Measurements from ENCODE around the gene EEF2. TPM values are rescaled to one million over a fixed set of nuclear protein-coding genes. Genes with fewer than 3 reads are reported as not detected.
A peak's percentile ranks its signal among the peaks of the same experiment; 100 is the strongest.

EEF2 gene
- total and polyA plus RNA-seq, 2 of the 4 experiments (the other 2 are of a cell fraction): 1,505 to 2,161 TPM

DNA sequence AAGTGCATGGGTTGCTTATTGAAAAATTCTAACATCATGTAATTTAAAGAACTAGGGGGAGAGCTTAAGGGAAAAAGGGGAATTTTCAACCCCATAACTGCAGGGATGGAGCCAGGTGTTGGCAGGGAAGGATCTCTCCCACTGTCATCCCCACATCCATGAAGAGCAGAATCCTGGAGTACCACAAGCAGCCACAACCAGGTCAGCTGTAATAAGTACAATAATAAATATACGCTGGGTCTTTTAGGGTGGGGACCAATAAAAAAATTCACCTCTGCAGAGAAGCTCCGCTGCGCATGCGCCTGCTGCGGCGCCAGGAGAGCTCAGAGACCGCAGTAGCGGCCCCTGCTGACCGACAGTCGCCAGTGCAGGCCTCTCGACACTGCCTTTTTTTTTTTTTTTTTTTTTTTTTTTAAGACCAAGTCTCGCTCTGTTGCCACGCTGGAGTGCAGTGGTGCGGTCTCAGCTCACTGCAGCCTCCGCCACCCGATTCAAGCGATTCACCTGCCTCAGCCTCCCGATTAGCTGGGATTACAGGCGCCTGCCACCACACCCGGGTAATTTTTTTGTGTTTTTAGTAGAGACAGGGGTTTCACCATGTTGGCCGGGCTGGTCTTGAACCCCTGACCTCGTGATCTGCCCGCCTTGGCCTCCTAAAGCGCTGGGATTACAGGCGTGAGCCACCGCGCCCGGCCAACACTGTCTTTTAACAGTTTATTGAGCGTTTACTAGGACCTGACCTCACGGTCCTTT, 2.5 kb upstream of the EEF2 start:
- H2BK5ac ChIP-seq (ENCODE audit: low read depth, low read length, poor library complexity, severe bottlenecking): no peak overlapping the region
- peaks cover 18% of the 10 kb centered on the region for H3K36me3 ChIP-seq (ENCODE audit: control insufficient read depth, insufficient read depth, low read length)
- intact Hi-C loops (cut with micrococcal nuclease): loop anchor here (2.0 kb wide), 1 partner anchor 19 kb away; the partner anchor contains the start of gene PIAS4
- H3K79me1 ChIP-seq (ENCODE audit: low read depth in 1 of 2, low read length in 2 of 2): peaks cover 5 to 28% of the 10 kb centered on the region in 2 experiments; a peak in 3 of 4 replicates
- in situ Hi-C loops (cut with MboI; ENCODE audit: low sequenced_read_pairs): loop anchor here (5.0 kb wide), 1 partner anchor 220 kb away; no protein-coding TSS in a partner anchor
- ATAC-seq (ENCODE audit: low read depth) (peak; percentile 42), DNase-seq (peak; percentile 76)
- H3K9me1 ChIP-seq (ENCODE audit: insufficient read depth, low read length): 0 out of 2 replicates have a peak, but pooled peaks cover 3% of the 10 kb centered on the region
- no peak overlapping the region for H2BK15ac ChIP-seq (ENCODE audit: low read depth, low read length)
- 0 out of 2 replicates have a peak overlapping the region, but pooled peaks have one; percentile 75 for H3K14ac ChIP-seq (replicated peaks; ENCODE audit: low read depth, low read length)
- peak overlapping the region; percentile 91 for H2AFZ ChIP-seq (replicated peaks; ENCODE audit: low read length, poor library complexity)
- no peaks in the 10 kb centered on the region for H3K27me3 ChIP-seq (ENCODE audit: control insufficient read depth, insufficient read depth, low read length)
- H4K20me1 ChIP-seq (ENCODE audit: insufficient read depth, low read length): peaks cover 25% of the 10 kb centered on the region
- peak overlapping the region; percentile 6 for H2AK9ac ChIP-seq (replicated peaks; ENCODE audit: low read depth, low read length, poor library complexity)
- POLR2A ChIA-PET (ENCODE audit: unreplicated experiment): interaction anchor here (0.6 to 1.0 kb wide), 4 partner anchors 19 to 227 kb away, joined by 3 to 7 read pairs (median 4); no protein-coding TSS in a partner anchor
- no peak overlapping the region for H3K27ac ChIP-seq (ENCODE audit: insufficient read depth, low read length)
- H3K4ac ChIP-seq (ENCODE audit: low read depth, low read length): peak overlapping the region; percentile 80; the same call in 1 of the 2 replicates
- no peaks in the 10 kb centered on the region for H3K9me3 ChIP-seq (ENCODE audit: control insufficient read depth, insufficient read depth, low read length)
- BruUV-seq (replicated peaks): no TSS peak
- H4K8ac ChIP-seq (ENCODE audit: low read depth in 2 of 2, low read length in 2 of 2): peak overlapping the region; percentile 28 to 82
- no peak overlapping the region for H4K91ac ChIP-seq (ENCODE audit: insufficient read depth, low read depth, low read length)
- H2BK20ac ChIP-seq (ENCODE audit: low read depth, low read length): no peak overlapping the region
- no peak overlapping the region for H4K5ac ChIP-seq (ENCODE audit: low read depth, low read length)
- H2BK120ac ChIP-seq (ENCODE audit: low read depth, low read length): no peak overlapping the region
- H3K9ac ChIP-seq (ENCODE audit: low read depth, low read length): peak overlapping the region; percentile 17; the same call in 1 of the 2 replicates
- H3K4me1 ChIP-seq (ENCODE audit: control insufficient read depth, insufficient read depth, low read length): peaks cover 13% of the 10 kb centered on the region
- H3K4me2 ChIP-seq (ENCODE audit: low read depth, low read length): peak overlapping the region; percentile 91
- no CpG with 5 or more reads among the region's 30 CpGs for whole genome bisulfite sequencing, 2 experiments (ENCODE audit: extremely low coverage in 2 of 2, insufficient read length in 1 of 2)
- H2AK5ac ChIP-seq (ENCODE audit: low read depth, low read length): peak overlapping the region; percentile 77; the same call in 1 of the 2 replicates
- no peak overlapping the region for H3K4me3 ChIP-seq (ENCODE audit: insufficient read depth, low read depth, low read length)
- no peak overlapping the region for H3K18ac ChIP-seq (ENCODE audit: low read depth, low read length)
- H3K23ac ChIP-seq (ENCODE audit: low read depth, low read length): no peak overlapping the region
- dilution Hi-C loops (cut with HindIII; ENCODE audit: low sequenced_read_pairs, unreplicated experiment): no loop called here
- 0 out of 2 replicates have a peak overlapping the region, but pooled peaks have one; percentile 36 for H3K56ac ChIP-seq (ENCODE audit: extremely low read depth, insufficient read depth, low read length)
- CTCF ChIA-PET: interaction anchor here (0.6 to 2.0 kb wide), 12 partner anchors 9 to 299 kb away, joined by 3 to 11 read pairs (median 4); partner anchors contain the start of gene APBA3
- TF ChIP-seq MAZ (IDR thresholded peaks at IDR 0.05; ENCODE audit: borderline replicate concordance, low read depth, low read length) (no peak), NFE2L2 (IDR thresholded peaks at IDR 0.05; ENCODE audit: low read depth, low read length) (no peak), CHD1 (IDR thresholded peaks at IDR 0.05; ENCODE audit: low read depth, low read length) (no peak), RCOR1 (IDR thresholded peaks at IDR 0.05; ENCODE audit: insufficient replicate concordance, low read length) (no peak), FOS (IDR thresholded peaks at IDR 0.05; ENCODE audit: low read depth, low read length) (no peak), BHLHE40 (IDR thresholded peaks at IDR 0.05; ENCODE audit: low read depth, low read length) (no peak), MAFK (IDR thresholded peaks at IDR 0.05; ENCODE audit: low read depth, low read length) (no peak), MXI1 (IDR thresholded peaks at IDR 0.05; ENCODE audit: borderline replicate concordance, low read depth, low read length) (no peak), USF2 (IDR thresholded peaks at IDR 0.05; ENCODE audit: low read depth, low read length) (no peak), CEBPB (IDR thresholded peaks at IDR 0.05; ENCODE audit: low read depth, low read length) (no peak), SMC3 (IDR thresholded peaks at IDR 0.05; ENCODE audit: low read depth, low read length) (peak; percentile 44), POLR2A (IDR thresholded peaks at IDR 0.05; ENCODE audit: low read depth, low read length) (no peak), RAD21 (IDR thresholded peaks at IDR 0.05; ENCODE audit: low read length) (peak; percentile 39), RFX5 (IDR thresholded peaks at IDR 0.05; ENCODE audit: low read depth, low read length) (no peak)
- TF ChIP-seq, protein P1, sequence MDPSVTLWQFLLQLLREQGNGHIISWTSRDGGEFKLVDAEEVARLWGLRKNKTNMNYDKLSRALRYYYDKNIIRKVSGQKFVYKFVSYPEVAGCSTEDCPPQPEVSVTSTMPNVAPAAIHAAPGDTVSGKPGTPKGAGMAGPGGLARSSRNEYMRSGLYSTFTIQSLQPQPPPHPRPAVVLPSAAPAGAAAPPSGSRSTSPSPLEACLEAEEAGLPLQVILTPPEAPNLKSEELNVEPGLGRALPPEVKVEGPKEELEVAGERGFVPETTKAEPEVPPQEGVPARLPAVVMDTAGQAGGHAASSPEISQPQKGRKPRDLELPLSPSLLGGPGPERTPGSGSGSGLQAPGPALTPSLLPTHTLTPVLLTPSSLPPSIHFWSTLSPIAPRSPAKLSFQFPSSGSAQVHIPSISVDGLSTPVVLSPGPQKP (IDR thresholded peaks at IDR 0.05; ENCODE audit: borderline replicate concordance, low read depth, low read length): no peak
